GM21825 (cell line): Measurements from ENCODE around the gene CRAMP1.
"Not testable (repeated sequence)": the region's sequence is repeated elsewhere in the genome, so short reads cannot be mapped to it uniquely, and the experiment has no call there.

Experiments
- ATAC-seq: cut with Tn5 transposase; IDR thresholded peaks from one replicate; pipeline ENCODE4 v1.9.1; 2021; ENCODE audit warnings: mild to moderate bottlenecking, moderate library complexity; ENCODE audit not compliant: unreplicated experiment

CRAMP1 gene

GRCh38 chr16:1708083-1708767 lies 96.1 kb downstream of the CRAMP1 start:
- ATAC-seq = no peak

GRCh38 chr16:1708768-1709180 lies 96.6 kb downstream of the CRAMP1 start:
- ATAC-seq = no peak

- ATAC-seq = no peak
These were observed 97.2 kb downstream of the CRAMP1 start for GRCh38 chr16:1709356-1709755.

GRCh38 chr16:1710811-1711507 lies 98.8 kb downstream of the CRAMP1 start:
- ATAC-seq = no peak

GRCh38 chr16:1712791-1713261 lies 100.7 kb downstream of the CRAMP1 start:
- no peak for ATAC-seq

DNA sequence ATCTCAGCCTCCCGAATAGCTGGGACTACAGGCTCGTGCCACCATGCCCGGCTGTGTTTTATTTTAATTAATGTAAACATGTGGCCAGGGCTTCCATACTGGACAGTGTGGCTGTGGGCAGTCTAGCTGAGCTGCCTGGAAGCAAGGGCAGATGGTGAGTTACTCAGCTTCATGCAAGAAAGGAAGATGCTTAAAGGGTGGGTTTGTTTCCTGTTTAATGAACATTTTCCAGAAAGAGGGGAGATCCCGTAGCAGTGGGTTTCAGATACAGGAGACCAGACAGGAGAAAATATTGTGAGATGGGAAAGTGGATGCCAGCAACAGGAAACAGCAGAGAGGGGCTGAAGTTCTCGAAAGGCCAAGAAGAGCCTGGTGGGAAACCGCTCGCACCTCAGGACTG lies 101.2 kb downstream of the CRAMP1 start:
- ATAC-seq = no peak

- ATAC-seq = peak; percentile 60
These were observed 101.8 kb downstream of the CRAMP1 start for GRCh38 chr16:1713933-1714332.

DNA sequence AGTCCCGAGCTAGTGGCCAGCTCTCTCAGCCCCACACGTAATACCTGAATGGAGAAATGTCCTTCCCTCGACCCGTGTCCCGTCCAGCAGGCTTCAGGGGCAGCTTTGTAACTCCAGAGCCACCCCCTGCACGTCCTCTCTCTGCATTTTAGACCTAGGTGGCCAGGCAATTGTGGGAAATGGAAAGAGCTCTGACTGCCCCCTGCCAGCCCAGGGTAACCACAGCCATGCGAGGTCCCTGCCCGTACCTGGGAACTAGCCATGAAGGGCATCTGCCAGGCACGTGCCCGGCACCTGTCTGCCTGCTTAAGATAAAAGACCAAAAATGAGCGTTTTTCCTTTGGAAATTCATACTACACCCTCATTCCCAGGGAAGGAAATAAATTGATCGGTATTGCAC lies 103.1 kb downstream of the CRAMP1 start:
- no peak for ATAC-seq

GRCh38 chr16:1718236-1718635 lies 106.1 kb downstream of the CRAMP1 start:
- ATAC-seq = not testable (repeated sequence)

DNA sequence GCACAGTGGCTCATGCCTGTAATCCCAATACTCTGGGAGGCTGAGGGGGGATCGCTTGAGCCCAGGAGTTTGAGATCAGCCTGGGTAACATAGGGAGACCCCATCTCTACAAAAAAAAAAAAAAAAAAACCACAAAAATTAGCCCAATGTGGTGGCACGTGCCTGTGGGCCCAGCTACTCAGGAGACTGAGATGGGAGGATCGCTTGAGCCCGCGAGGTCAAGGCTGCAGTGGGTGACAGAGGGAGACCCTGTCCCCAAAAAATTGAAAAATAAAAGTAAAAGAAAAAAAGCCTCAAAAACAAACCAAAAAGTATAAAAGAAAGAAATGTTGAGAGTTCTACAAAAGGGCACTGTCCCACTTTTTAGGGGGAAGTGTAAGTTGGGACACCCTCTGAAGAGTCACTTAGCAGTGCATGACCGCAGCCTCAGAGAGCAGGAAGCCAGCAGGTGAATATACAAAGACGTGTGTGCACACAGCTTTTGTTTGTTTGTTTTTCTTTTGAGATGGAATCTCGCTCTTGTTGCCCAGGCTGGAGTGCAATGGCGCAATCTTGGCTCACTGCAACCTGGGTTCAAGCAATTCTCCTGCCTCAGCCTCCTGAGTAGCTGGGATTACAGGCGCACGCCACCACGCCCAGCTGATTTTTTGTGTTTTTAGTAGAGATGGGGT lies 107.5 kb downstream of the CRAMP1 start:
- ATAC-seq = not testable (repeated sequence)

DNA sequence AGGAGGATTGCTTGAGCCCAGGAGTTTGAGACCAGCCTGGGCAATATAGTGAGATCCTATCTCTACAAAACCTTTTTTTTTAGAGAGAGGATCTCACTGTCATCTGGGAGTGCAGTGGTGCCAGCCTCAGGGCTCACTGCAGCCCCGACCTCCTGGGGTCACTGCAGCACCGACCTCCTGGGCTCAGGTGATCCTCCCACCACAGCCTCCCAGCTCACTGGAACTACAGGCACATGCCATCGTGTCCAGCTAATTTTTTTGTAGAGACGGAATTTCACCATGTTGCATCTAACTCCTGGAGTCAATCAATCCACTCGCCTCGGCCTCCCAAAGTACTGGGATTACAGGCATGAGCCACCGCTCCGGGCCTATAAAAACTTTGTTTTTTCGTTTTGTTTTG lies 109.2 kb downstream of the CRAMP1 start:
- no peak for ATAC-seq

DNA sequence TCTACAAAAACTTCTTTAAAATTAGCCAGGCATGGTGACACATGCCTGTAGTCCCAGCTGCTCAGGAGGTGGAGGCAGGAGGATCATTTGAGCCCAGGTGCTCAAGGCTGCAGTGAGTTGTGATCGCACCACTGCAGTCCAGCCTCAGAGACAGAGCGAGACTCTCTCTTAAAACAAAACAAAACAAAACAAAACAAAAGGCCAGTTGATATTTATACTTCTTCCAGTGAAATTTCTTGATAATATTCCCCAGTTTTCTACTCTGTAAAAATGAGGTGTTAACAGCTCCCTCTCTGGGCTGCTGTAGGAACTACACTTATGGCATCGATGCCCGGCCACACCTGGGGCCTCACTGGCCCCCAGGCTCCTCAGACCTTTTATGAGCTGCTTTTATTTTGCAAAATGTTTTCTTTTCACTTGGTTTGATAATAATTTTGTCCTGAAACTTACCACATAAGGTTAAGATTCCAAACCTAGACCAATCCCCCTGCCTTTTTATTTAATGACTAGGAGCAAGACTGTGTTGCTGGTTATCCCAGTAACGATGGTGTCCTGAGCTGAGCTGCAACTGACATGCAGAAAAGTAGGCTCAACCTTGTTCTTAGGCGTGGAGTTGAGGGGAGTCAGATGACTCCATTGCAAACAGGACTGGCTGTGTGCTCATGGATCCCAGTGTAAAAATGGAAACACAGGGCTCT lies 111.4 kb downstream of the CRAMP1 start:
- ATAC-seq = no peak

DNA sequence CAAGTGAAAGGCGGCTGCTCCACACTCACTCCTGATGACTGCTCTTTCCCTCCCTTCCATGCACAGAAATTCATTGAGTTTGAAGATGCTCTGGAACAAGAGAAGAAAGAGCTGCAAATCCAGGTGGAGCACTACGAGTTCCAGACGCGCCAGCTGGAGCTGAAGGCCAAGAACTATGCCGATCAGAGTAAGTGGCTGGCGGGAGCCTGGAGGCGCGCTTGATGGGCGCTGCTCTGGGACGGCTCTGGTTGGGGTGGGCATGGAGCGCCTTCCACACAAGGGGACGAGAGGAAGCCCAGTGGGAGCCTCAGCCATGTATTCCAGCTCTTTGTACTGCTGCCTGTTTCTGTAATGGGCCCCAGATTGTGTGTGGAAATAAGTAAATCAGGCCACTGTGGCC lies 112.3 kb downstream of the CRAMP1 start:
- ATAC-seq = no peak

- no peak for ATAC-seq
These were observed 114.7 kb downstream of the CRAMP1 start for GRCh38 chr16:1726661-1727502.
